ENCODE results near the gene BCR.

DNA sequence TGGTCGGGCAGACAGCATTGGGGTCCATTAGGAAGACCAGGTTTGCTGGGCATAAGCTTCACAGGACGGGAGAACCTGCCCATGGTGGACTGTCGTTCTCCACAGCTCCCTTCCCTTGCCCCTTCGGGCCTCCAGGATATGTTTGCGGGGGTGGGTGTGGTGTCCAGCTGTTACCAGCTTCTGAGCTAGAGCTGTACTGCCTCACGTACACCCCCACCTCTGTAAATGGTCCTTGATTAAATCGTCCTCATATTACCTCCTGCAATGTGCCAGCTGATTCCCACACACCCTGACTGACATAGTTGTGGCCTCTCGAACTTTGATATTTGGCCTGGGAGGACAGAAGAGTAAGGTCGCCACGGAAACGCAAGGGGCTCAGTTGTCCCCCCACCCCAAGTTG is 16.2 kb upstream of the BCR start:
- TF ChIP-seq CTCF (conservative IDR thresholded peaks at IDR 0.05; ENCODE audit: low read length) (no peak), EZH2phosphoT487 (IDR thresholded peaks at IDR 0.05; ENCODE audit: borderline replicate concordance, low read depth, low read length) (no peak)
